OCI-LY3 (cell line): Measurements from ENCODE around the gene ASCL5.

Experiments used
- EZH2phosphoT487 ChIP-seq: fragments of 200-600 bp; shearing (Covaris generic); IDR thresholded peaks from 2 replicates; pipeline ENCODE4 v1.6.1; 2018; ENCODE audit warnings: antibody characterized with exemption, mixed run types, low read depth
- TF ChIP-seq, protein P1 (sequence below): fragments of 200-600, 300-600 bp; sonication (generic); IDR thresholded peaks from 2 replicates; pipeline ENCODE4 v1.5.1; 2014; ENCODE audit warnings: antibody characterized with exemption, low read length, low read depth

DNA sequence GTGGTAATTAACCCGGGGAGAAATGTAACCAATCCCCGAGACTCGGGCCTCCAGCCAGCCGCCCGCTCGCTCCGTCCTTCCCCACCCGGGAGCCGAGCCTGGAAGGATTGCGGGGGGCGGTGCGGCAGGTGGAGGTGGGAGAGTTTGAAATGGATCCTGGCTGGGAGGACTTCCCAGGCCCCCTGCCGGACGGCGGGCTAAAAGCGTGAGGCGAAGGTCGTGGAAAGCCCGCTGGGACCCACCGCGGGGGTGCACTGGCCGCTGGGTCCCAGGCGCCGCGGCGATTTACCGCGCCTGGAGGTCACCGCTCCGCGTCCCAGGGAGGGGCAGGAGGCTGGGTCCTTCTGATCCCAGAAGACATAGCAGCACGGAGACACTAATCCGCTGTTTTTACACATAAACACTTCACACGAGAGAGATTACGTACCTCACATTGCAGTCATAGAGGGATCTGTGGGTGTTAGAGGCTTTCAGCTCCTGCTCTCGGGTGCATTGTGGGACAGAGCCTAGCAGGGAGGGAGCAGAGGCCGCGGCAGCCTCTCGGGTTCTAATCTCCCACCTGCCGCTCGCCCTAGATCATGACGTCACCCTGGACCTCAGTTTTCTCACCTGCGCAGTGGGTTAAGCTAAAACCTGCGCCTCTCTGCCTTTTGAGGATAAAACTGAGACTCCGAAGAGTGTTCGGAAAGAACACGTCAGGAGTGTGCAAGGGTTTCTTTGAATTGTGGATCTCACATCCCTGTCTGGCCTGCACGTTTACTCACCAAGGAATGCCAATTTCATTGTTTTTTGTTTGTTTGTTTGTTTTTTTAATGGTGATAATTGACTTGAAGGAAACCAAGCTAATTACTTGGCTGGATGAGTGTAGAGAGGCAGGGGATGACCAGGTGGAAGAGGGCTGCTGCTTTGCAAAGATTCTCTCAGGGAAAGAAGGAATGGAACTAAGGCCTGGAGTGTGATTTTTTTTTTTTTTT lies 44.4 kb upstream of the ASCL5 start:
- TF ChIP-seq EZH2phosphoT487 = no peak
- TF ChIP-seq, protein P1, sequence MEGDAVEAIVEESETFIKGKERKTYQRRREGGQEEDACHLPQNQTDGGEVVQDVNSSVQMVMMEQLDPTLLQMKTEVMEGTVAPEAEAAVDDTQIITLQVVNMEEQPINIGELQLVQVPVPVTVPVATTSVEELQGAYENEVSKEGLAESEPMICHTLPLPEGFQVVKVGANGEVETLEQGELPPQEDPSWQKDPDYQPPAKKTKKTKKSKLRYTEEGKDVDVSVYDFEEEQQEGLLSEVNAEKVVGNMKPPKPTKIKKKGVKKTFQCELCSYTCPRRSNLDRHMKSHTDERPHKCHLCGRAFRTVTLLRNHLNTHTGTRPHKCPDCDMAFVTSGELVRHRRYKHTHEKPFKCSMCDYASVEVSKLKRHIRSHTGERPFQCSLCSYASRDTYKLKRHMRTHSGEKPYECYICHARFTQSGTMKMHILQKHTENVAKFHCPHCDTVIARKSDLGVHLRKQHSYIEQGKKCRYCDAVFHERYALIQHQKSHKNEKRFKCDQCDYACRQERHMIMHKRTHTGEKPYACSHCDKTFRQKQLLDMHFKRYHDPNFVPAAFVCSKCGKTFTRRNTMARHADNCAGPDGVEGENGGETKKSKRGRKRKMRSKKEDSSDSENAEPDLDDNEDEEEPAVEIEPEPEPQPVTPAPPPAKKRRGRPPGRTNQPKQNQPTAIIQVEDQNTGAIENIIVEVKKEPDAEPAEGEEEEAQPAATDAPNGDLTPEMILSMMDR = peak; percentile 53
